Measurements from ENCODE around the gene PDCD2L.
"Not testable (repeated sequence)": the region's sequence is repeated elsewhere in the genome, so short reads cannot be mapped to it uniquely, and the experiment has no call there.

The PDCD2L gene

GRCh38 chr19:34366738-34367623, 37.2 kb upstream of the PDCD2L start:
- Mint-ChIP-seq H3K27ac (peak overlapping the region; percentile 92), H3K27me3 (no peaks in the 10 kb centered on the region), H3K9me3 (no peaks in the 10 kb centered on the region)

DNA sequence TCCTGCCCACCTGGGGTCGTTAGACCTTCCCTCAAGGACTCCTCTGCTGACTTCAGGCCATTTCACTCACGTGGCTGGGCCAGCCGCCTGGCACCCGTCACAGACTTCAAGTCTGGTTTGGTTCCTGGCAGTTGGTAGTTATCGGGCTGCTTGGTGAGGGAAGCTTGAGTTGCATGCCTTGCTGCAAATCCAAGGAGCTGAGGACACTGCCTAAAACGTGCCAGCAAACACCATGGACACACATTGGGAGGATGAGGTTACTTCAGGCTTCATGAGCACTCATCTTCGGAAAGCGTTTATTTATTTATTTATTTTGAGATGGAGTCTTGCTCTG, 36.6 kb upstream of the PDCD2L start:
- H3K27ac Mint-ChIP-seq: no peak overlapping the region
- no peaks in the 10 kb centered on the region for H3K9me3 Mint-ChIP-seq
- peaks cover 66% of the 10 kb centered on the region for H3K36me3 Mint-ChIP-seq (ENCODE audit: low read depth)
- no peaks in the 10 kb centered on the region for H3K27me3 Mint-ChIP-seq
- peaks cover 66% of the 10 kb centered on the region for H3K4me1 Mint-ChIP-seq (ENCODE audit: low read depth)
- H3K4me3 Mint-ChIP-seq: peak overlapping the region; percentile 98

More at GRCh38 chr19:34366738-34367623, 37.2 kb upstream of the PDCD2L start:
- Mint-ChIP-seq H3K4me3 (peak overlapping the region; percentile 98), H3K4me1 (ENCODE audit: low read depth) (peaks cover 66% of the 10 kb centered on the region), H3K36me3 (ENCODE audit: low read depth) (peaks cover 61% of the 10 kb centered on the region)

- Mint-ChIP-seq H3K36me3 (ENCODE audit: low read depth) (peaks cover 66% of the 10 kb centered on the region), H3K4me1 (ENCODE audit: low read depth) (peaks cover 61% of the 10 kb centered on the region), H3K27me3 (no peaks in the 10 kb centered on the region), H3K4me3 (peak overlapping the region; percentile 56), H3K9me3 (no peaks in the 10 kb centered on the region), H3K27ac (no peak overlapping the region)
Observed at GRCh38 chr19:34368338-34368737, 35.9 kb upstream of the PDCD2L start.

DNA sequence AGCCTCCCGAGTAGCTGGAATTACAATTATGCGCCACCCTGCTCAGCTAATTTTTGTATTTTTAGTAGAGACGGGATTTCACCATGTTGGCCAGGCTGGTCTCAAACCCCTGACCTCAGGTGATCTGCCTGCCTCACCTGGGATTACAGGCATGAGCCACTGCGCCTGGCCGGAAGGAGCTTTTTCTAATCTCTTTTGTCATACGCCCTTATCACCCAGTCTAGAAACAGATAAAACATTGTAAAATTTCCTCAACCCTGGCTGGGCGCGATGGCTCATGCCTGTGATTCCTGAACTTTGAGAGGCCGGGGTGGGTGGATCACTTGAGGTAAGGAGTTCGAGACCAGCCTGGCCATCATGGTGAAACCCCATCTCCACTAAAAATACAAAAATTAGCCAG, 35.0 kb upstream of the PDCD2L start:
- H3K9me3 Mint-ChIP-seq, H3K27ac Mint-ChIP-seq, H3K27me3 Mint-ChIP-seq, H3K4me3 Mint-ChIP-seq: not testable (repeated sequence)
- Mint-ChIP-seq H3K36me3 (ENCODE audit: low read depth) (peaks cover 73% of the 10 kb centered on the region), H3K4me1 (ENCODE audit: low read depth) (peaks cover 58% of the 10 kb centered on the region)

GRCh38 chr19:34370117-34370516, 34.1 kb upstream of the PDCD2L start:
- no peaks in the 10 kb centered on the region for H3K27me3 Mint-ChIP-seq
- H3K27ac Mint-ChIP-seq: no peak overlapping the region
- no peak overlapping the region for H3K4me3 Mint-ChIP-seq
- H3K9me3 Mint-ChIP-seq: no peaks in the 10 kb centered on the region
- peaks cover 53% of the 10 kb centered on the region for H3K4me1 Mint-ChIP-seq (ENCODE audit: low read depth)
- peaks cover 79% of the 10 kb centered on the region for H3K36me3 Mint-ChIP-seq (ENCODE audit: low read depth)

GRCh38 chr19:34370983-34371382, 33.2 kb upstream of the PDCD2L start:
- no peaks in the 10 kb centered on the region for H3K9me3 Mint-ChIP-seq
- no peak overlapping the region for H3K27ac Mint-ChIP-seq
- H3K4me1 Mint-ChIP-seq (ENCODE audit: low read depth): peaks cover 57% of the 10 kb centered on the region
- H3K4me3 Mint-ChIP-seq: no peak overlapping the region
- peaks cover 82% of the 10 kb centered on the region for H3K36me3 Mint-ChIP-seq (ENCODE audit: low read depth)
- no peaks in the 10 kb centered on the region for H3K27me3 Mint-ChIP-seq

GRCh38 chr19:34373601-34374288, 30.5 kb upstream of the PDCD2L start:
- Mint-ChIP-seq H3K27me3 (no peaks in the 10 kb centered on the region), H3K36me3 (ENCODE audit: low read depth) (peaks cover 72% of the 10 kb centered on the region), H3K4me1 (ENCODE audit: low read depth) (peaks cover 30% of the 10 kb centered on the region), H3K4me3 (no peak overlapping the region), H3K27ac (peak overlapping the region; percentile 53), H3K9me3 (no peaks in the 10 kb centered on the region)

GRCh38 chr19:34375598-34375997, 28.6 kb upstream of the PDCD2L start:
- H3K27me3 Mint-ChIP-seq: no peaks in the 10 kb centered on the region
- no peaks in the 10 kb centered on the region for H3K9me3 Mint-ChIP-seq
- H3K27ac Mint-ChIP-seq: no peak overlapping the region
- H3K4me3 Mint-ChIP-seq: no peak overlapping the region
- peaks cover 19% of the 10 kb centered on the region for H3K4me1 Mint-ChIP-seq (ENCODE audit: low read depth)
- peaks cover 69% of the 10 kb centered on the region for H3K36me3 Mint-ChIP-seq (ENCODE audit: low read depth)

GRCh38 chr19:34380639-34381241, 23.5 kb upstream of the PDCD2L start:
- no peaks in the 10 kb centered on the region for H3K27me3 Mint-ChIP-seq
- H3K4me3 Mint-ChIP-seq: no peak overlapping the region
- no peaks in the 10 kb centered on the region for H3K9me3 Mint-ChIP-seq
- peaks cover 81% of the 10 kb centered on the region for H3K36me3 Mint-ChIP-seq (ENCODE audit: low read depth)
- peaks cover 3% of the 10 kb centered on the region for H3K4me1 Mint-ChIP-seq (ENCODE audit: low read depth)
- no peak overlapping the region for H3K27ac Mint-ChIP-seq

DNA sequence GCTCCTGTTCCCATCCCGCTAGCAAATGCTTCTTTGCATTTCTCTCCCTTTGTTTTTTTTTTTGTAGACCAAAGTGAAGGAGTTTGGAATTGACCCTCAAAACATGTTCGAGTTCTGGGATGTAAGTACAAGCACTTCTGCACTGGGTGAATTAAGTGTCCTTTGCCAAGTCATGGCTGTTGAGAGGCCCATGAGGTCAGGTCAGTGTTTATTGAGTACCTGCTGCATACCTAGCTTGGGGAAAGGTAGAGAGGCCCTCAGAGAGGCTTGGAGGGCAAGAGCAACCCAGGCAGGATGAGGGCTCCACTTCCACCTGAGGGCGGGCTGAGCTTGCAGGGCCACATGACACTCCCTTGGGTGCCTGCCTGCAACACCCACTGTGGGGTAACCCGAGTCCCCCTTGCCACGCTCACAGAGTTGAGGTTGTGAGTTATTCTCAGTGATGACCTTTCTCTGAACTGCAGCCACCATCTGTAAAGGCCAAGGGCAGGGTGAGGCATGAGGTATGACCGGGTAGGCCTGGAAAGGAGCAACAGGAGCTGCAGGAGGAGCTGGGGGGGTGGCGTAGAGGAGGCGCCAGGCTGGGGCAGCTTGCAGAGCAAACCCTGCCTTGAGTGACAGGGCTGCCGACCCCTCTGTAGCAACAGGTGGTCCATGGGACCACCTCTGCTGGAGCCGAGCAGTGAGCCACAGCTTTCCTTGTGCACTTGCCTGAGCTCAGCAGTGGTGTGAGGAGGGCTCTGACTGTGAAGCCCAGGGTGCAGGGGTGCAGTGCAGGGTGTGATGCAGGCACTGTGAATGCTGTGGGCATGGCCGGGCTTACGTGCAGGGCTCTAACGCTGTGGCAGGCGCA, 22.6 kb upstream of the PDCD2L start:
- H3K36me3 Mint-ChIP-seq (ENCODE audit: low read depth): peaks cover 86% of the 10 kb centered on the region
- H3K27ac Mint-ChIP-seq: no peak overlapping the region
- H3K27me3 Mint-ChIP-seq: no peaks in the 10 kb centered on the region
- H3K4me3 Mint-ChIP-seq: no peak overlapping the region
- H3K4me1 Mint-ChIP-seq (ENCODE audit: low read depth): no peaks in the 10 kb centered on the region
- no peaks in the 10 kb centered on the region for H3K9me3 Mint-ChIP-seq

DNA sequence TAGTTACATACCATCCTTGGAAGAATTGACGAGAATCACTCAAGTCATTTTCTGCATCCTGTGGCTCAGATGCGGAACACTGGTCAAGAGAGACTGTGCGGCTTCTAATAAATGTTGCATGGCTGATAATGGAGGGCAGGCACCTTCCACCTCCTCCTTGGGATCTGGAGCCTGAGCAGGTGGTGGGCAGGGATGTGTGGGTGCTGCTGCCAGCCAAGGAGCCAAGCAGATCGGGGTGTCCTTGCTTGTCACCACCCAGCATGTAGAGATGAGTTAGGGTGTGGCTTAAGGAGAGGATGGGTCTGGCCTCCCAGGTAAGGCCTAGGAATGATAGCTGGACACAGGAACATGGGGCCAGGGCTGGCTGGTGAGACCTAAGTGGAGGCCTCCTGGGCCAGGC, 21.7 kb upstream of the PDCD2L start:
- H3K4me1 Mint-ChIP-seq (ENCODE audit: low read depth): no peaks in the 10 kb centered on the region
- no peak overlapping the region for H3K4me3 Mint-ChIP-seq
- no peaks in the 10 kb centered on the region for H3K27me3 Mint-ChIP-seq
- H3K36me3 Mint-ChIP-seq (ENCODE audit: low read depth): peaks cover 85% of the 10 kb centered on the region
- H3K9me3 Mint-ChIP-seq: no peaks in the 10 kb centered on the region
- no peak overlapping the region for H3K27ac Mint-ChIP-seq

GRCh38 chr19:34383599-34383998, 20.6 kb upstream of the PDCD2L start:
- Mint-ChIP-seq H3K4me1 (ENCODE audit: low read depth) (no peaks in the 10 kb centered on the region), H3K27ac (no peak overlapping the region), H3K4me3 (no peak overlapping the region), H3K9me3 (no peaks in the 10 kb centered on the region), H3K27me3 (no peaks in the 10 kb centered on the region), H3K36me3 (ENCODE audit: low read depth) (peaks cover 81% of the 10 kb centered on the region)

GRCh38 chr19:34386645-34387445, 17.4 kb upstream of the PDCD2L start:
- H3K4me3 Mint-ChIP-seq: no peak overlapping the region
- H3K4me1 Mint-ChIP-seq (ENCODE audit: low read depth): no peaks in the 10 kb centered on the region
- H3K27ac Mint-ChIP-seq: peak overlapping the region; percentile 18
- no peaks in the 10 kb centered on the region for H3K9me3 Mint-ChIP-seq
- peaks cover 51% of the 10 kb centered on the region for H3K36me3 Mint-ChIP-seq (ENCODE audit: low read depth)
- no peaks in the 10 kb centered on the region for H3K27me3 Mint-ChIP-seq

DNA sequence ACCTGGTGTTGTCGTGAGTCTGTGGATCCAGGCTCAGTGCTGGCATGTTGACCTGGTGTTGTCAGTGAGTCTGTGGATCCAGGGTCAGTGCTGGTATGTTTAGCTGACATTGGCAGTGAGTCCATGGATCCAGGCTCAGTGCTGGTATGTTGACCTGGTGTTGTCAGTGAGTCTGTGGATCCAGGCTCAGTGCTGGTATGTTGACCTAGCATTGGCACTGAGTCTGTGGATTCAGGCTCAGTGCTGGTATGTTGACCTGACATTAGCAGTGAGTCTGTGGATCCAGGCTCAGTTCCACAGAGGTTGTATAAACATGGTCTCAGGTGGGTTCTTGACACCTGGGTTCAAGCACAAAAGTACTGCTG, 16.8 kb upstream of the PDCD2L start:
- Mint-ChIP-seq H3K36me3 (ENCODE audit: low read depth) (peaks cover 46% of the 10 kb centered on the region), H3K4me3 (no peak overlapping the region), H3K4me1 (ENCODE audit: low read depth) (no peaks in the 10 kb centered on the region), H3K27ac (no peak overlapping the region), H3K9me3 (no peaks in the 10 kb centered on the region), H3K27me3 (no peaks in the 10 kb centered on the region)

Data from stimulated activated naive CD8-positive, alpha-beta T cell treated with anti-CD3 and anti-CD28 coated beads, Interleukin-15, Interleukin-2, amounts not matched to agents 100 ng/mL and 50 ng/mL, for 24 hours (primary cell).